K562 (cell line): ENCODE results near the gene PHETA2. TPM values are rescaled to one million over a fixed set of nuclear protein-coding genes. Genes with fewer than 3 reads are reported as not detected.

ENCODE experiments used
- CBX2 ChIP-seq: fragments of 200-600 bp; sonication (generic); IDR thresholded peaks from one replicate; pipeline ENCODE4 v1.6.1; 2012; ENCODE audit warnings: mild to moderate bottlenecking, low read length, inconsistent platforms; ENCODE audit not compliant: insufficient read depth, poor library complexity, severe bottlenecking
- ELF1 ChIP-seq: fragments of 200-800 bp; sonication (Bioruptor generic); IDR thresholded peaks from 2 replicates; pipeline ENCODE4 v1.6.1; 2016; ENCODE audit warnings: missing genetic modification characterization, missing compliant biosample characterization
- ELF2 ChIP-seq: fragments of 250-450 bp; sonication (Bioruptor Pico); IDR thresholded peaks from 2 replicates; pipeline ENCODE4 v1.5.0; 2021; ENCODE audit warnings: mild to moderate bottlenecking
- GABPA ChIP-seq: fragments of 200-800 bp; sonication (Bioruptor generic); conservative IDR thresholded peaks from 2 replicates; pipeline ENCODE4 v1.6.1; 2016; ENCODE audit warnings: low read depth, missing genetic modification characterization, missing compliant biosample characterization
- GATAD2A ChIP-seq: fragments of 450-650 bp; IDR thresholded peaks from 2 replicates; pipeline ENCODE4 v1.6.1; 2017
- HNRNPH1 ChIP-seq: fragments of 200-400 bp; formaldehyde crosslinking; optimal IDR thresholded peaks from 2 replicates; pipeline ENCODE3; 2017; ENCODE audit warnings: low read depth, mild to moderate bottlenecking, low read length, moderate library complexity
- KDM1A ChIP-seq, 2 experiments: fragments of 450-650 bp; IDR thresholded peaks; 2 replicates each; pipeline ENCODE4 v1.6.1; 2016; ENCODE audit warnings: mild to moderate bottlenecking in 2 of 2
- PHF21A ChIP-seq: fragments of 450-650 bp; IDR thresholded peaks from 2 replicates; pipeline ENCODE4 v1.6.1; 2017; ENCODE audit warnings: low read depth, borderline replicate concordance
- POLR2G ChIP-seq: fragments of 200-400 bp; formaldehyde crosslinking; IDR thresholded peaks from 2 replicates; pipeline ENCODE4 v1.6.1; 2017; ENCODE audit warnings: low read depth, mild to moderate bottlenecking, antibody characterized with exemption, low read length, moderate library complexity
- TAF1 ChIP-seq: IDR thresholded peaks from 2 replicates; pipeline ENCODE4 v1.6.1; 2011; ENCODE audit warnings: mild to moderate bottlenecking, low read length, moderate library complexity; ENCODE audit not compliant: insufficient read depth, control insufficient read depth, severe bottlenecking; ENCODE audit errors: extremely low read depth
- TAF15 ChIP-seq: fragments of 200-400 bp; formaldehyde crosslinking; IDR thresholded peaks from 2 replicates; pipeline ENCODE4 v1.6.1; 2017; ENCODE audit warnings: mild to moderate bottlenecking, low read depth, low read length, moderate library complexity
- U2AF2 ChIP-seq: fragments of 200-400 bp; formaldehyde crosslinking; optimal IDR thresholded peaks from 2 replicates; pipeline ENCODE3; 2017; ENCODE audit warnings: low read depth, mild to moderate bottlenecking, low read length
- ZSCAN29 ChIP-seq: fragments of 450-650 bp; IDR thresholded peaks from 2 replicates; pipeline ENCODE4 v1.6.1; 2017
- polyA plus RNA-seq, 8 experiments: library from polyadenylated mRNA; depleted of rRNA in 4 of 8; stranded (reverse) in 5 of 8; unstranded in 3 of 8; fragments of >200 nt; fragmentation: Nextera tagmentation in 2 of 8; fragmentation: Illumina TruSeq in 1 of 8; extraction: Ambion mirVana in 2 of 8; extraction: Trizol in 1 of 8; gene quantifications; 2 replicates each; pipeline versions ENCODE4 v1.2.1 to v1.2.3, GENCODE V29; 2011 to 2014; ENCODE audit warnings: inconsistent platforms in 1 of 8, missing spikeins in 1 of 8
- total RNA-seq, 7 experiments: library from RNA; depleted of rRNA in 6 of 7; stranded (reverse); fragments of >200 nt in 6 of 7; fragmentation: Illumina TruSeq in 2 of 7; extraction: Trizol in 2 of 7; gene quantifications; 2 replicates each; pipeline versions ENCODE4 v1.2.1 to v1.2.3, GENCODE V29; 2011 to 2021; ENCODE audit warnings: low replicate concordance in 1 of 7
- TF ChIP-seq, protein P1 (sequence below): fragments of 250-450 bp; sonication (Bioruptor Pico); IDR thresholded peaks from 2 replicates; pipeline ENCODE4 v1.5.0; 2021; ENCODE audit warnings: mild to moderate bottlenecking, moderate library complexity

Gene PHETA2
- total and polyA plus RNA-seq, 9 of the 15 experiments (the other 6 are each of a cell fraction or from before 2014, with no cell fraction given): 0.07 to 0.22 (median 0.08) TPM; not detected in 5

DNA sequence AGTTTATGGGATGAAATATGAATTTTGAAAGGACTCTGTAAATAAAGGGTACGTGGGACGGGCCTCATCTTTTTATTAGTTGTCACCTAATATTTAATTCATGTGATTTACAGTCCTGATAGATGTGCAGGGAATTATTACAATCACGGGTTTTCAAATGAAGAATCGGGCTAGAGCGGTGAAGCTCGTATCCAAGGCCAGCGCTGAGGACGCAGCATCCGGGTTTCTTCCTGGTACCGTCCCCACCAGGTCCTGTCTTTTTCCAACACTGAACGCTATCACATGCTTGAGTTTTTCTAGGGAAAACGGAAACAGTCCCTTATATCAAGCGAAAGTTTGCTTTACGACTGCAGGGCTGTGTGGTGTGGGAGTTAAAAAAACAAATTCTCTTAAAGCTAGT is 6.2 kb downstream of the PHETA2 start (continued):
- TF ChIP-seq, protein P1, sequence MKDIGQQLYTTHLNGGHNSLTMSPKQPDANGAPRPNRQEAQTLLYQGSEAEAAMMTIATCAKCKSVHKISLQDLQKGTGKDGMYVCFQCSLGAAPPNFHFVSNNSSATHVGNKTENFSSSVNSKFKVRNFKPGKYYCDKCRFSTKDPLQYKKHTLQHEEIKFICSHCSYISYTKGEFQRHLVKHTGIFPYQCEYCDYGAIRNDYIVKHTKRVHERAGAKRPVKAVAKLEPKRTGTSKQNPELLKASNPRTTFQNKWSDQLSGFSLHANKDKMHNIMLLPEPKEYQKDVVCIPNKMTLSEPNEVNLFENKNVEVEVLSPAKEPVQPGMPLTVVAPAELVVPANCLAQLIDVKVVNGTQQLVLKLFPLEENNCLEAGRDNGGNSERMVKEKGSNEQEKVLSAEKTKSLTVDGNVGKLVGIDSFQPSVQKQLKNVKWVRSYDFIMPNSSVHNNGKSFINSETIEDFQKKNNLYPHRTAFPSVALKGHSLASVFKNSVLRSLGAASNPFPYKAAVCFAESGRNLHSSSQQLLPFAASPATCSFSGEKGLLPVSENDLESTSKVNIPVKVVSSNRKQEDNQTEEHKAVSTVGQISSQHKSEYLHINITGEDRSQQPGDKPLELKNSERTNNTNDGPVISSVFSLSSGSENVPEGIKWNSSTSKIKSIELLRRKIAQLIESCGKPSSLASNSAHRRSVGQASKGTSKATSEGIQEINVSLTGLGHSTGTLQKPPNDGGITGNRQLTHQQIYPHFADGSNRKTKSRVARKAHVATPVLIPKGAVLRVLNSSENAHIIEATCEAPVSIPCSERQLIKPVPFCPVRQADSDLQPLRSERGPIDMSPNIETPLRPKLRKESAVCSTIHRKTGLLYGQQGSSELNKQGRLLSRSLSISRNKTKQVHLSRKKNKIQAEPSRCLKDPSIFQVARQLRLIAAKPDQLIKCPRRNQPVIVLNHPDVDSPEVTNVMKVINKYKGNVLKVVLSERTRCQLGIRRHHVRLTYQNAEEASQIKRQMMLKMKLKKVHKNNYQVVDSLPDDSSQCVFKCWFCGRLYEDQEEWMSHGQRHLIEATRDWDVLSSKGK: no peak
- TF ChIP-seq PHF21A (peak; percentile 92), GATAD2A (no peak), TAF15 (no peak), CBX2 (no peak), ELF2 (CRISPR knock-in tag) (no peak), TAF1 (no peak), HNRNPH1 (no peak), ZSCAN29 (no peak), POLR2G (no peak), ELF1 (peak; percentile 55), U2AF2 (no peak), GABPA (tag) (peak; percentile 4; the same call in 1 of the 2 replicates), KDM1A (IDR thresholded peaks at IDR 0.05) (peak in 1 of 2 experiments; percentile 64; a peak in 3 of 4 replicates)
